ENCODE results near the gene PTPRU.

PTPRU gene

GRCh38 chr1:29243023-29243870 lies 6.9 kb downstream of the PTPRU start:
- DNase-seq (ENCODE audit: insufficient read length, low spot score) (no peak), FAIRE-seq (no peak)

- DNase-seq (ENCODE audit: insufficient read length, low spot score) = no peak
- no peak for FAIRE-seq
Measured at GRCh38 chr1:29243871-29244200, 7.5 kb downstream of the PTPRU start.

DNA sequence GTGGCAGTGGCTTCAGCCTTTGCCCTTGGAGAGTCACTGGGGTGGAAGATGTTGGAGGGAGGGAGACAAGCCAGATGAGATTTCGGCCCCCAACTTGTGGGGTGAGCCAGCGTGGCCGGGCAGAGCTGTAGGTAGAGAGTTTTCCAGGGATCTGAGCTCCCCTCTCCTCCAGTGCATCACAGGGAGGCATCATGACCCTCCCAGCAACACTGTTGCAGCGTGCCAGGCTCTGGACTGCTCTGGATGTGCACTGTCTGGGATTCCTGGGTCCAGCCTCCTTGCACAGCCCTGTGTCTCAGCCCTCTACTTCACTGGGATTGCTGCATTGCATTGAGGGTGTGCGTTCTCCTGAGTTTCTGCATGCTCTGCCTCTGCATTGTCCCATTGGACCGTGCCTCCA lies 8.9 kb downstream of the PTPRU start:
- FAIRE-seq (no peak), DNase-seq (ENCODE audit: insufficient read length, low spot score) (no peak)

GRCh38 chr1:29245876-29246275 lies 9.6 kb downstream of the PTPRU start:
- FAIRE-seq (no peak), DNase-seq (ENCODE audit: insufficient read length, low spot score) (no peak)

DNA sequence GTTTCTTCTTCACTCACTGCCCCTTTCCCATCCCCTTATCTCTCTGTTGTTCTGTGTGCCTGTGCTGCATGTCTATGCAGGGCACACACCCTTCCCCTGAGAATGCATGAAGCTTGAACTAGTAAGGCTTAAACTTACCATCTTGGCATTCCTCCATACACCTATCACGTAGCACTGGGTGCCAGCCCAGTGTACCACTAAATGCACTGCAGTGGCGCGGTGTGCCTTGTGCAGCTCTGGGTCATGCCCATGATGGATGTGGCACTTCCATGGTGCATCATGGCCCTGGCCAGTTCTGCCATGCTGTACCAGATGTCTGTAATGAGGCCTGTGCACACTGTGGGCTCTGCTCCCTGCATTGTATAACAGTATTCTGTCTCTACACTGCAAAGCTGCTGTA lies 10.7 kb downstream of the PTPRU start:
- FAIRE-seq (no peak), DNase-seq (ENCODE audit: insufficient read length, low spot score) (no peak)

GRCh38 chr1:29247571-29248273 lies 11.4 kb downstream of the PTPRU start:
- FAIRE-seq = no peak
- no peak for DNase-seq (ENCODE audit: insufficient read length, low spot score)

DNA sequence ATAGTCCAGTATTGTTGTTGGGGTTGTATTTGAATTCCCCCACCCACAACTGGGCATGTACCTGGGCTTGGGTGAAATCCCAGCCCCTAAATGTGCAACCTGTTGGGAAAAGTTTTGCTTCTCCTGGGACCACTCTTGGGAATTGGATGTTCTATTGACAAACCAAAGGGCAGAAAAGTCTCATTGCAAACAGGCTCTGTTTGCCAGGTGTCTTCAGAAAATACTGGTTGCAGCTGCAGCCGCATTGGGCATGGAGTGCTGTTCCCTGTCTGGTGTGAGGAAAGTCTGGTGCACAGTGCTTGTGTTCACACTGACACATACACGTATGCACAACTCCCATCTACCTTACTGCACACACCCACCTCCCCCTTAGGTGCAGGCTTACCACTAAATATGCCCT lies 12.1 kb downstream of the PTPRU start:
- FAIRE-seq (no peak), DNase-seq (ENCODE audit: insufficient read length, low spot score) (no peak)

- FAIRE-seq = no peak
- DNase-seq (ENCODE audit: insufficient read length, low spot score) = no peak
Measured at GRCh38 chr1:29249170-29249691, 12.9 kb downstream of the PTPRU start.

- DNase-seq (ENCODE audit: insufficient read length, low spot score) (no peak), FAIRE-seq (no peak)
Measured at GRCh38 chr1:29249951-29250581, 13.7 kb downstream of the PTPRU start.

GRCh38 chr1:29251164-29252124 lies 15.1 kb downstream of the PTPRU start:
- no peak for FAIRE-seq

GRCh38 chr1:29253180-29253579 lies 16.9 kb downstream of the PTPRU start:
- FAIRE-seq (no peak), DNase-seq (ENCODE audit: insufficient read length, low spot score) (no peak)

More at GRCh38 chr1:29251164-29252124, 15.1 kb downstream of the PTPRU start:
- no peak for DNase-seq (ENCODE audit: insufficient read length, low spot score)

DNA sequence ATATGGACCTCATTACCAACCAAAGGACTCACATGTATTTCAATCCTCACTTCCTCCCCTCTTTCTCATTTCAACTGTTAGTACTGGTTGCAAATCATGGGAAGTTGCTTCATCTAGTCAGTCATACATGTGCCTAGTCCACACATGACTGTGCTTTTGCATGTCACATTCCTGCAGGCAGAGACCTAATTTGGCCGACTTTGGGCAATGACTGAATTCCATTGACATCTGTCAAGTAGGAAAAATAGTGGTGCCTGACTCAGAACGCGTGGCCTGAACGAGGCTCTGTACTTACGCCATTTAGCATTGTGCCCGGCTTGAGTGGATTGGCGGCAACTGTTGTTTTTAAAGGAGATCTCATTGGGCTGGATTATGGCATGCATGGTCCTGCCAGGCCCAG lies 18.0 kb downstream of the PTPRU start:
- DNase-seq (ENCODE audit: insufficient read length, low spot score) = no peak
- FAIRE-seq = no peak

DNA sequence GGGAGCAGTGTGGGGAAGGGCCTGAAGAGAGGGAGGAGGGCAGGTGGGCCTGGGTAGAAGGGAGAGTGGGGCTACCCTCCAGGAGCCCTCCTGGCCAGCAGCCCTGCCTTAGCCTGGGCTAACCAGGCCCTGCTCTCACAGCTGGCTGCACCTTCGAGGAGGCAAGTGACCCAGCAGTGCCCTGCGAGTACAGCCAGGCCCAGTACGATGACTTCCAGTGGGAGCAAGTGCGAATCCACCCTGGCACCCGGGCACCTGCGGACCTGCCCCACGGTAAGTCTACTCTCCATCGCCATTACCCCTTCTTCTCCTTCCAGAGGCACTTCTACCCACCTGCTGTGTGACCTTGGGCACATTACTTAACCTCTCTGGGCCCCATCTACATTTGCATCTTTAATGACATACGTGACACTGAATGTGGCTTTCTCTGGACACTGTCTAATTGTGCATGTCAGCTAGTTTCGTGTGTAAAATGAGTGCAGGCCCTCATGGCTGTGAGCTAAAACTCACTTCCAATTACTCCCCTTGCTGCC lies 18.9 kb downstream of the PTPRU start:
- DNase-seq (ENCODE audit: insufficient read length, low spot score) = no peak
- FAIRE-seq = no peak

DNA sequence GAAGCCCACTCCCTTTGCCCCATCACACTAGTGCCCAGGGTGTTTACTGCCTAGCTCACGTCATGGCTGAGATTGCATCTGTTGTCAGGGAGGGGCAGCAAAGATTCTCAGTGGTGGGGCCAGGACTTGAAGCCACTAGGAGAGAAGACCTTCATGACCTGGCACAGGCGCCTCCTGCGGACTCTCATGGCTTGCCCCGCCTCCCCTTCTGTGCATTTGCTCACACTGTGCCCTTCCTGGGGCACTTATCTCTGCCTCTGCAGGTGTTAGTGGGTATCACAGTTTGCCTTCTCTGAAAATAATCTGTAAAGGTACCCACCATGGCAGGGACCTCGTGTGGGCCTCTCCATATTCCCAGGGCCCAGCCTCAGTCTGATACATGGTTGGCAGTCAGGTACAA lies 20.1 kb downstream of the PTPRU start:
- DNase-seq (ENCODE audit: insufficient read length, low spot score) = no peak
- no peak for FAIRE-seq

GRCh38 chr1:29256979-29257804 lies 20.9 kb downstream of the PTPRU start:
- DNase-seq (ENCODE audit: insufficient read length, low spot score) = no peak
- FAIRE-seq = no peak

DNA sequence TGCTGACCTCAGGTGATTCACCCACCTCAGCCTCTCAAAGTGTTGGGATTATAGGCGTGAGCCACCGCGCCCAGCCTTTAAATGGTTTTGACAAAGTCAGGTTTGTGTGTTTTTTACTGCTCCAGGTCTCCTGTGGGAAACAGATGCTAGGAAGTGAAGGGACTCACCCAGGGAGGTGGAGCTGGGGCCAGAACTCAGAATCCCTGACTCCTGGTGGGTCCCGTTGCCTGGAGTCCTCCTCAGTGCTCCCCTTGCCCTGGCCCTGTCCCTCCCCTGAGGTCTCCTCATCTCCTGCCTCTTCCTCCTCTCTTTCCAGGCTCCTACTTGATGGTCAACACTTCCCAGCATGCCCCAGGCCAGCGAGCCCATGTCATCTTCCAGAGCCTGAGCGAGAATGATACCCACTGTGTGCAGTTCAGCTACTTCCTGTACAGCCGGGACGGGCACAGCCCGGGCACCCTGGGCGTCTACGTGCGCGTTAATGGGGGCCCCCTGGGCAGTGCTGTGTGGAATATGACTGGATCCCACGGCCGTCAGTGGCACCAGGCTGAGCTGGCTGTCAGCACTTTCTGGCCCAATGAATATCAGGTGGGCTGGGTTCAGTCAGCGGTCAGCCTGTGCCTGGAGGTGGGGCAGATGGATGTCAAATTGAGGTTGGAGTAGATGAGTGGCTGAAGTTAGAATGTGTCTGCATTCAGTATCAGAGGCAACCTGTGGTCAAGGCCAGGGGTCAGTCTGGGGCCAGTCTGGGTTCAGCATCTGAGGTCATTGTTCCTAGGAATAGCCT lies 22.1 kb downstream of the PTPRU start:
- no peak for DNase-seq (ENCODE audit: insufficient read length, low spot score)
- no peak for FAIRE-seq

GRCh38 chr1:29258976-29259801 lies 22.9 kb downstream of the PTPRU start:
- DNase-seq (ENCODE audit: insufficient read length, low spot score) = no peak
- no peak for FAIRE-seq

All from GM19239 (cell line).